GM19438 (cell line): ENCODE data around the gene ATXN2.
"Not testable (repeated sequence)": the region's sequence is repeated elsewhere in the genome, so short reads cannot be mapped to it uniquely, and the experiment has no call there.

Experiments used
- ATAC-seq: cut with Tn5 transposase; IDR thresholded peaks from one replicate; pipeline ENCODE4 v1.9.1; 2021; ENCODE audit warnings: low read depth; ENCODE audit not compliant: unreplicated experiment

ATXN2 gene

GRCh38 chr12:111598637-111599452 lies at the start of gene ATXN2:
Gene ATXN2, minus strand, starts transcription at chr12:111599315. Its CDS starts 281 bp downstream, at chr12:111599034.
- peak; percentile 45 for ATAC-seq

- no peak for ATAC-seq
Measured at GRCh38 chr12:111645433-111645832, 46.3 kb upstream of the ATXN2 start.

GRCh38 chr12:111643427-111643826 lies 44.3 kb upstream of the ATXN2 start:
- no peak for ATAC-seq

GRCh38 chr12:111642681-111643426 lies 43.7 kb upstream of the ATXN2 start:
- ATAC-seq = no peak

- no peak for ATAC-seq
Measured at GRCh38 chr12:111640506-111640905, 41.4 kb upstream of the ATXN2 start.

- ATAC-seq = no peak
Measured at GRCh38 chr12:111638556-111638955, 39.4 kb upstream of the ATXN2 start.

- no peak for ATAC-seq
Measured at GRCh38 chr12:111636209-111636945, 37.3 kb upstream of the ATXN2 start.

GRCh38 chr12:111635524-111635923 lies 36.4 kb upstream of the ATXN2 start:
- no peak for ATAC-seq

GRCh38 chr12:111628505-111629260 lies 29.6 kb upstream of the ATXN2 start:
- ATAC-seq = no peak

- ATAC-seq = no peak
Measured at GRCh38 chr12:111626230-111626629, 27.1 kb upstream of the ATXN2 start.

GRCh38 chr12:111624540-111624939 lies 25.4 kb upstream of the ATXN2 start:
- no peak for ATAC-seq

GRCh38 chr12:111617841-111618240 lies 18.7 kb upstream of the ATXN2 start:
- not testable (repeated sequence) for ATAC-seq

- ATAC-seq = no peak
Measured at GRCh38 chr12:111616177-111616623, 17.1 kb upstream of the ATXN2 start.

GRCh38 chr12:111607239-111607638 lies 8.1 kb upstream of the ATXN2 start:
- ATAC-seq = no peak

- ATAC-seq = no peak
Measured at GRCh38 chr12:111606767-111607230, 7.7 kb upstream of the ATXN2 start.

GRCh38 chr12:111605911-111606766 lies 7.0 kb upstream of the ATXN2 start:
- ATAC-seq = no peak

- ATAC-seq = not testable (repeated sequence)
Measured at GRCh38 chr12:111602857-111603256, 3.7 kb upstream of the ATXN2 start.

GRCh38 chr12:111602348-111602747 lies 3.2 kb upstream of the ATXN2 start:
- ATAC-seq = no peak

GRCh38 chr12:111600986-111601385 lies 1.9 kb upstream of the ATXN2 start:
- not testable (repeated sequence) for ATAC-seq
